Spinal cord (tissue), 10 donors: ENCODE data around the gene PLAGL2. TPM values are rescaled to one million over a fixed set of nuclear protein-coding genes. Genes with fewer than 3 reads are reported as not detected.

Source experiments
- DNase-seq, 6 donors: peaks; one replicate each; pipeline versions ENCODE4 v3.0.0 to v3.0.0-alpha.2; 2013 to 2015; ENCODE audit warnings: low spot score in 6 of 6, low read depth in 4 of 6
- H3K27ac ChIP-seq: one replicate; pipeline ENCODE4 v1.5.1; 2013; ENCODE audit warnings: low read depth, low read length, control low read depth
- H3K27me3 ChIP-seq: one replicate; pipeline ENCODE4 v1.6.1; 2013; ENCODE audit warnings: low read length; ENCODE audit not compliant: control insufficient read depth, insufficient read depth
- H3K36me3 ChIP-seq: one replicate; pipeline ENCODE4 v1.6.1; 2013; ENCODE audit warnings: low read length; ENCODE audit not compliant: control insufficient read depth, insufficient read depth
- H3K4me1 ChIP-seq: one replicate; pipeline ENCODE4 v1.6.1; 2013; ENCODE audit warnings: low read length; ENCODE audit not compliant: control insufficient read depth, insufficient read depth
- H3K4me3 ChIP-seq: one replicate; pipeline ENCODE4 v1.5.1; 2013; ENCODE audit warnings: low read depth, low read length, control low read depth
- H3K9me3 ChIP-seq: one replicate; pipeline ENCODE4 v1.6.1; 2013; ENCODE audit warnings: low read length; ENCODE audit not compliant: control insufficient read depth, insufficient read depth
- WGBS: methylation state at CpG from one replicate; pipeline ENCODE4 v1.1.5; 2013; ENCODE audit warnings: missing lambda C conversion rate; ENCODE audit not compliant: insufficient coverage; 5-methylcytosine and 5-hydroxymethylcytosine counted together
- polyA plus RNA-seq, 2 donors: library from polyadenylated mRNA; unstranded; fragments of 120-200 nt; gene quantifications; one replicate each; pipeline ENCODE4 v1.2.1, GENCODE V29; 2013; ENCODE audit not compliant: insufficient read length in 2 of 2
- total RNA-seq, 2 donors: library from RNA; depleted of rRNA in 1 of 2; stranded (reverse); fragments of 120-200 nt in 1 of 2; fragments of >200 nt in 1 of 2; gene quantifications; one replicate each; pipeline versions ENCODE4 v1.2.3 to v1.2.4, GENCODE V29; 2013 to 2014
- donor health status: healthy.

Gene PLAGL2
- total and polyA plus RNA-seq, 4 donors = 2.5 to 12.1 (median 7.6) TPM

- no peak for DNase-seq
- Histone ChIP-seq H3K4me3 (no peak overlapping the region), H3K27ac (no peak overlapping the region), H3K9me3 (no peaks in the 10 kb centered on the region), H3K36me3 (peaks cover 33% of the 10 kb centered on the region), H3K4me1 (no peaks in the 10 kb centered on the region), H3K27me3 (no peaks in the 10 kb centered on the region)
- 86% methylated on average over 1 of the region's 2 CpGs for WGBS
These were observed 39.2 kb downstream of the PLAGL2 start for GRCh38 chr20:32168184-32168910.

- Histone ChIP-seq H3K9me3 (no peaks in the 10 kb centered on the region), H3K4me1 (no peaks in the 10 kb centered on the region), H3K4me3 (no peak overlapping the region), H3K27me3 (no peaks in the 10 kb centered on the region), H3K27ac (no peak overlapping the region), H3K36me3 (peaks cover 36% of the 10 kb centered on the region)
- DNase-seq = no peak
- no CpG with 5 or more reads among the region's 4 CpGs for WGBS
These were observed 40.0 kb downstream of the PLAGL2 start for GRCh38 chr20:32167552-32167951.

GRCh38 chr20:32165836-32166545 lies 41.6 kb downstream of the PLAGL2 start:
- no peak overlapping the region for H3K27ac ChIP-seq
- WGBS = 86% methylated on average over 8 of the region's 8 CpGs
- no peaks in the 10 kb centered on the region for H3K4me1 ChIP-seq

GRCh38 chr20:32164984-32165735 lies 42.4 kb downstream of the PLAGL2 start:
- H3K4me3 ChIP-seq = no peak overlapping the region
- no peaks in the 10 kb centered on the region for H3K9me3 ChIP-seq
- peaks cover 55% of the 10 kb centered on the region for H3K36me3 ChIP-seq
- DNase-seq = peak in 1 of 6 donors; percentile 29
- H3K27ac ChIP-seq = no peak overlapping the region
- no peaks in the 10 kb centered on the region for H3K27me3 ChIP-seq
- WGBS = 89% methylated on average over 17 of the region's 21 CpGs
- no peaks in the 10 kb centered on the region for H3K4me1 ChIP-seq

More at GRCh38 chr20:32165836-32166545, 41.6 kb downstream of the PLAGL2 start:
- DNase-seq = peak in 1 of 6 donors; percentile 17
- Histone ChIP-seq H3K27me3 (no peaks in the 10 kb centered on the region), H3K4me3 (no peak overlapping the region), H3K9me3 (no peaks in the 10 kb centered on the region), H3K36me3 (peaks cover 51% of the 10 kb centered on the region)

- WGBS = 100% methylated on average over 1 of the region's 5 CpGs
- no peaks in the 10 kb centered on the region for H3K9me3 ChIP-seq
- no peaks in the 10 kb centered on the region for H3K27me3 ChIP-seq
- no peak overlapping the region for H3K4me3 ChIP-seq
- H3K4me1 ChIP-seq = no peaks in the 10 kb centered on the region
- peaks cover 67% of the 10 kb centered on the region for H3K36me3 ChIP-seq
- DNase-seq = no peak
- no peak overlapping the region for H3K27ac ChIP-seq
These were observed 43.6 kb downstream of the PLAGL2 start for GRCh38 chr20:32163951-32164350.

GRCh38 chr20:32162351-32162750 lies 45.2 kb downstream of the PLAGL2 start:
- H3K27ac ChIP-seq = no peak overlapping the region

GRCh38 chr20:32160341-32160740 lies 47.2 kb downstream of the PLAGL2 start:
- Histone ChIP-seq H3K36me3 (peaks cover 79% of the 10 kb centered on the region), H3K4me3 (no peak overlapping the region), H3K4me1 (no peaks in the 10 kb centered on the region), H3K27ac (no peak overlapping the region), H3K9me3 (no peaks in the 10 kb centered on the region), H3K27me3 (no peaks in the 10 kb centered on the region)
- DNase-seq = no peak
- 96% methylated on average over 3 of the region's 5 CpGs for WGBS

More at GRCh38 chr20:32162351-32162750, 45.2 kb downstream of the PLAGL2 start:
- H3K4me3 ChIP-seq = no peak overlapping the region
- no peak for DNase-seq
- peaks cover 82% of the 10 kb centered on the region for H3K36me3 ChIP-seq
- no peaks in the 10 kb centered on the region for H3K9me3 ChIP-seq
- no peaks in the 10 kb centered on the region for H3K27me3 ChIP-seq
- WGBS = no CpG with 5 or more reads among the region's 3 CpGs
- no peaks in the 10 kb centered on the region for H3K4me1 ChIP-seq

- no peaks in the 10 kb centered on the region for H3K4me1 ChIP-seq
- no peak for DNase-seq
- H3K4me3 ChIP-seq = no peak overlapping the region
- H3K27ac ChIP-seq = no peak overlapping the region
- H3K27me3 ChIP-seq = no peaks in the 10 kb centered on the region
- no peaks in the 10 kb centered on the region for H3K9me3 ChIP-seq
- H3K36me3 ChIP-seq = peaks cover 79% of the 10 kb centered on the region
- 76% methylated on average over 5 of the region's 5 CpGs for WGBS
These were observed 47.7 kb downstream of the PLAGL2 start for GRCh38 chr20:32159766-32160221.

- no peaks in the 10 kb centered on the region for H3K27me3 ChIP-seq
- DNase-seq = no peak
- no peaks in the 10 kb centered on the region for H3K4me1 ChIP-seq
- H3K27ac ChIP-seq = no peak overlapping the region
- no peak overlapping the region for H3K4me3 ChIP-seq
- peaks cover 79% of the 10 kb centered on the region for H3K36me3 ChIP-seq
- H3K9me3 ChIP-seq = no peaks in the 10 kb centered on the region
- no CpG with 5 or more reads among the region's 4 CpGs for WGBS
These were observed 48.4 kb downstream of the PLAGL2 start for GRCh38 chr20:32158943-32159660.
